GM12874 (cell line): ENCODE results near the gene MICAL3.

Experiments used
- CTCF ChIP-seq: IDR thresholded peaks from 2 replicates; pipeline ENCODE4 v1.5.1; 2011; ENCODE audit warnings: low read depth, mild to moderate bottlenecking, control low read depth, low read length, moderate library complexity; ENCODE audit not compliant: insufficient read depth

MICAL3 gene

DNA sequence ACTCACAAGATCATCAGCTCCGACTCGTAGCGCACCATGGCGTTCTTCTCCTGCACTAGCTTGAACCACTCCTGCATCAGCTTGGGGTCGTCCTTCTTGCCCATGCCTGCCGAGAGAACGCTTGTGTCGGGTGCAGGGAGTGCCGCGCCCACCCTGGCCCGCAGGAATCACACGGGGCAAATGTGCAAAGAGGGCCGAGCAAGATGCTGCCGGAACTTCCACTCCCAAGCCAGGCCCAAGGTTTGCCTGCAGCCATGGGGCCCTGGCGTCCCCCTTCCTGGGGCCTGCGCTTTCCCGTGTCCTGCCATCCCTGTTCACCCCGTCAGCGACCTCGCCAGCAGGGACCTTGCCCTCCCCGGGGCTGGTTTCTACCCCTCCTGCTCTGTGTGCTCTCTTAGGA is 233.2 kb downstream of the MICAL3 start:
- no peak for TF ChIP-seq CTCF

GRCh38 chr22:17789379-17790200 is 234.8 kb downstream of the MICAL3 start:
- no peak for TF ChIP-seq CTCF

DNA sequence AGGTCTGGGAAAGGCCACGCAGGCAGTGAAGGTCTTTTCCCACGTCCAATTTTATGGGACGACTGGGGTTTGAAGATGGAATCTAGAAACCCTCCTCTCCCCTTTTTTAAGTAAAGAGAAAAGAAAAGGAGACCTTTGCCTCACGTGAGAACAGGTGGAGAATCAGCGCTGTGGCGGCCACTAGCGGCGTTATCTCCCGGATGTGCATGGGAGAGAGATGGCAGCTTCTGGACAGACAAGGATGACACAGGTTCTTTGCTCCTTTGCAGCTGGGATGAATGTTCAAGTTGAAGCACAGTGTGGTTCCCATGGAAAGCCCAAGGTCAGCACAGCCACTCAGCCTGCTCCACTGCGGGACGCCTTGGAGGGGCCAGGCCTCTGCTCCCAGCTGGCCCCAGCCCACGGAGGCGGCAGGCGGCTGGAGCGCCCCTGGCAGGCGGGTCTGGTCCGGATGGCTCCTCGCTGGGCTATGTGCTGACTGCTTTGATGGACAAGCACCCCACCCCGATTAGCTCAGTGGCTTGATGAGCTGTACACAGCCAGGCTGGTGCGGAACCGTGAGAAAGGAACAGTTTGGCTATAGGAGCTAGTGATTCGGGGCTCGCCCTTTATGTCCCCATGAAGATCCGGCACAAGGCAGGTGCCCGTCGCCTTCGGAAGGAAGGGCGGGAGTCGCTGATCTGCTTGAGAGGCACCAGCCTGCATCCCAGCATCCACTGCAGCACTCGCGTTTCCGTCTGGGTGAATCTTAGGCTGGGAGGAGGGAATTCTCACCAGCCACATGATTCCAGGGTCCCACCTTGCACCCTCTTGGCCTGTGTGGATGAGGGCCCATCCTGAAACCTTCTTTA is 235.6 kb downstream of the MICAL3 start:
- no peak for TF ChIP-seq CTCF

GRCh38 chr22:17787716-17788330 is 236.5 kb downstream of the MICAL3 start:
- no peak for TF ChIP-seq CTCF

DNA sequence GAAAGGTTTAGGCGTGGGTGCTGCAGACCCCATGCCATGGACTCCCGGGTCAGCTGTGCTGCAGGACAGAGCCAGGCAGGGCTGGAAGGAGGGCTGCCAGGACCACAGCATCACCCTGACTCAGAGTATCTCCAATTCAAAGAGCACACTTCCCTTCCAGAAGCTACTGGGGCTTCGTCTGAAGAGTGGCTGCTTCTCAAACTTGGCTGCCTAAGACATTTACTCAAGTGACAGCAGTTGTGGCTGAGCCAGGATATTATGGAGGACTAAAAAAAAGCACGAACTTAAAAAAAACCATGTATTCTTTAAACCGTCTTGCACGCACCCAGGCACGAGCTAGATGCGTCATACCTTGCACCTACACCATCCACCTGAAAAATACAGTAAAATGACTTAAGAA is 237.1 kb downstream of the MICAL3 start:
- TF ChIP-seq CTCF = no peak

DNA sequence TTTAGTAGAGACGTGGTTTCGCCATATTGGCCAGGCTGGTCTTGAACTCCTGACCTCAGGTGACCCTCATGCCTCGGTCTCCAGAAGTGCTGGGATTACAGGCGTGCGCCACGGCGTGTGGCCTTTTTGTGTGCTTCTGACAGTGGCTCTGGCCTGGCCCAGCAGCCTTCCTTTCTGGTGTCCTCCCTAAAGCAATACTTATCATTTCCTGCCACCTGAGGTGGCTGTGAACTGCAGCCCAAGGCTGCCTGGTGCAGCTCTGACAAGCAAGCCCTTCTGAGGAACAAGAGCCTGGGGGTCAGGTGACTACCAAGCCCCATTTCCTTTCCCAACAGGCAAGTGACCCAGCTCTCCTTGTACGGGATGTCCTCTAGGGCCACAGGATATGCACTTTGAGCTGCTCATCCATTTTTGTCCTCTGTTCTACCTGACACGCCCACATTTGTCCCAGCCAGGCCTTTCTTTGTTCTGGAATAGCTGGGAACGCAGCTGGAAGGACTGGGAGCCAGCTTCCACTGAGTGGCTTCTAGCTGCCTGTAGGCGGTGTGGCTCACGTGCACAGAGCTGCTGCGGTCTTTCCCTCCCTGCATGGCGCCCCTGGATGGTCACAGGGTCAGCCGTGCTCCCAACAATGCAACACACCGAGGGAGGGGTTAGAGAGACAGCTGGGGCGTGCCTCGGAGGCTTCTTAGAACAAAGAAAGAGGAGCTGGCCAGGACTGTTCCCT is 237.8 kb downstream of the MICAL3 start:
- no peak for TF ChIP-seq CTCF
